ENCODE measurements around the gene ARHGAP26.

- TF ChIP-seq MXI1 (conservative IDR thresholded peaks at IDR 0.05; ENCODE audit: poor library complexity, severe bottlenecking) (no peak), CTCF (IDR thresholded peaks at IDR 0.05; ENCODE audit: poor library complexity, severe bottlenecking) (no peak), EP300 (conservative IDR thresholded peaks at IDR 0.05; ENCODE audit: poor library complexity, severe bottlenecking) (no peak), RAD21 (conservative IDR thresholded peaks at IDR 0.05) (no peak), SMC3 (conservative IDR thresholded peaks at IDR 0.05; ENCODE audit: poor library complexity) (no peak)
Observed at GRCh38 chr5:142961440-142962173, 191.4 kb downstream of the ARHGAP26 start.
